ENCODE results near the gene CNTN2. TPM values are rescaled to one million over a fixed set of nuclear protein-coding genes. Genes with fewer than 3 reads are reported as not detected.

Gene CNTN2
- total RNA-seq (ENCODE audit: unreplicated experiment): 208 TPM
- long read RNA-seq, full-length matches to known transcripts: 2 of 17 reads
- long read RNA-seq, partial matches to known transcripts: 3 of 17 reads
- long read RNA-seq, other reads (novel, unspliced or antisense): 12 of 17 reads

- peaks cover 49% of the 10 kb centered on the region for H3K4me1 Mint-ChIP-seq (ENCODE audit: low read depth, unreplicated experiment)
- DNase-seq: peak; percentile 72
- peaks cover 4% of the 10 kb centered on the region for H3K9me3 Mint-ChIP-seq (ENCODE audit: unreplicated experiment)
- H3K27ac Mint-ChIP-seq (ENCODE audit: unreplicated experiment): peak within 1 kb of the TSS; percentile 56
- H3K36me3 Mint-ChIP-seq (ENCODE audit: unreplicated experiment): no peaks in the 10 kb centered on the region
- no peak for TF ChIP-seq CTCF (IDR thresholded peaks at IDR 0.05; ENCODE audit: partially characterized antibody, unreplicated experiment)
- H3K4me3 Mint-ChIP-seq (ENCODE audit: unreplicated experiment): peak within 1 kb of the TSS; percentile 89
- peaks cover 26% of the 10 kb centered on the region for H3K27me3 Mint-ChIP-seq (ENCODE audit: unreplicated experiment)
Measured at GRCh38 chr1:205042911-205043806, at the start of gene CNTN2. Gene CNTN2 (plus strand): TSS chr1:205043212. CDS start chr1:205053186, 9,974 bp downstream.

GRCh38 chr1:204994086-204994862 lies 48.7 kb upstream of the CNTN2 start:
- DNase-seq: no peak
- Mint-ChIP-seq H3K9me3 (ENCODE audit: unreplicated experiment) (peaks cover 22% of the 10 kb centered on the region), H3K4me3 (ENCODE audit: unreplicated experiment) (no peak overlapping the region), H3K27me3 (ENCODE audit: unreplicated experiment) (peaks cover 22% of the 10 kb centered on the region), H3K4me1 (ENCODE audit: low read depth, unreplicated experiment) (peaks cover 27% of the 10 kb centered on the region), H3K36me3 (ENCODE audit: unreplicated experiment) (peaks cover 18% of the 10 kb centered on the region), H3K27ac (ENCODE audit: unreplicated experiment) (no peak overlapping the region)
- no peak for TF ChIP-seq CTCF (IDR thresholded peaks at IDR 0.05; ENCODE audit: partially characterized antibody, unreplicated experiment)

- TF ChIP-seq CTCF (IDR thresholded peaks at IDR 0.05; ENCODE audit: partially characterized antibody, unreplicated experiment): no peak
- Mint-ChIP-seq H3K9me3 (ENCODE audit: unreplicated experiment) (peaks cover 27% of the 10 kb centered on the region), H3K27me3 (ENCODE audit: unreplicated experiment) (peaks cover 20% of the 10 kb centered on the region), H3K36me3 (ENCODE audit: unreplicated experiment) (peaks cover 23% of the 10 kb centered on the region), H3K4me1 (ENCODE audit: low read depth, unreplicated experiment) (peaks cover 30% of the 10 kb centered on the region), H3K4me3 (ENCODE audit: unreplicated experiment) (no peak overlapping the region), H3K27ac (ENCODE audit: unreplicated experiment) (no peak overlapping the region)
- DNase-seq: no peak
Measured at GRCh38 chr1:204996981-204997380, 46.0 kb upstream of the CNTN2 start.

- H3K27ac Mint-ChIP-seq (ENCODE audit: unreplicated experiment): no peak overlapping the region
- DNase-seq: no peak
- peaks cover 17% of the 10 kb centered on the region for H3K27me3 Mint-ChIP-seq (ENCODE audit: unreplicated experiment)
- peaks cover 25% of the 10 kb centered on the region for H3K9me3 Mint-ChIP-seq (ENCODE audit: unreplicated experiment)
- no peak for TF ChIP-seq CTCF (IDR thresholded peaks at IDR 0.05; ENCODE audit: partially characterized antibody, unreplicated experiment)
- H3K4me3 Mint-ChIP-seq (ENCODE audit: unreplicated experiment): no peak overlapping the region
- peaks cover 35% of the 10 kb centered on the region for H3K4me1 Mint-ChIP-seq (ENCODE audit: low read depth, unreplicated experiment)
- H3K36me3 Mint-ChIP-seq (ENCODE audit: unreplicated experiment): peaks cover 23% of the 10 kb centered on the region
Measured at GRCh38 chr1:204997591-204998355, 45.2 kb upstream of the CNTN2 start.
